ENCODE measurements around the gene MSMO1. TPM values are rescaled to one million over a fixed set of nuclear protein-coding genes. Genes with fewer than 3 reads are reported as not detected.
"Not testable (repeated sequence)": the region's sequence is repeated elsewhere in the genome, so short reads cannot be mapped to it uniquely, and the experiment has no call there.

Gene MSMO1
- total RNA-seq, 1 experiment from 2014 or later: 178 TPM

DNA sequence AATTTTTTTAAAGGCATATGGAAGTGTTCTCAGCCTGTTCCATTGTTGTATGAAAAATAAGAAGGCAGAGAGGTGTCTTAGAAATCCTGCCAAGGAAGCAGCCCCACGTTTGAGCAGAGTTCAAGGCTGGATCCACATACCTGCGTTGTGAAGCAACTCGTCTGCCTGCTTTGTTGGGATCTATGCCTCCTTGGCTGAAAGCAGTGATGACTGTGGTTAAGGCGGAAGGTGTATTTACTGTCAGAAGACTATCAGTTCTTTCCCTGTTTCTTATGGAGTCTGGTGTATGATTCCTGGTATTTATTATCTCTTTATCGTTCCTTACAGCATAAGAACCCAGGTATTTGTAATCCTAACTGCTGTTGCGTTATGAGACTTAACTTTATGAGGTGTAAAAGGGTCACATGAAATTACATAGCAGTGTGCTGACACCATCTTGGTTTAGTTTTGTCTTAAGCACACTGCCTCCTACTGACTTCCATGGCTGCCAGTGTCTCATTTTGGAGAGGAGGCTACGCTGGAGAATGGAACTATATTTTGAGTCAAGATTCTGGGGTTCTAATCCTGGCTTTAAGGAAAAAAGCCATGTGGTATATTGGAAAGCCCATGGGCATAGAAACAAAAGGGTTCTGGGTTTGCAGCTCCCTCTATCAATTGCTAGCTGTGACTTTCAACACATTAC, 3.1 kb upstream of the MSMO1 start:
- DNase-seq (ENCODE audit: low read depth): no peak

DNA sequence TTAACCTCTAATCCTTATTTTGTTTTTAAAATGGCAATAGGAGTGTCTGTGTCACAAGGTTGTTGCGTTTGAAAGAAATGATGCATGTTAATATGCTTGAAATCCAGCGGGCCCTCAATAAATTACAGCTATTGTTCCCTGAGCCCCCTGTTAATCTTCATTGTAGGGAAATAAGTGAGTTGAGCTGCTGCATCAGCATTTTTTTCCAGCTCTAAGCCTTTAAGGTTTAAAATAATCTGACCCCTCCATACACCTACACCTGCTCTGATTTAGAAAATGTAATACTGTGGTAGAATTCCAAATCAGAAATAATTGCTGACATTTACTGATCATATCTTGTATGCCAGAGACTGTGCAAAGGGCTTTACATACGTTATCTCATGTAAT, 2.6 kb upstream of the MSMO1 start:
- no peak for DNase-seq (ENCODE audit: low read depth)

DNA sequence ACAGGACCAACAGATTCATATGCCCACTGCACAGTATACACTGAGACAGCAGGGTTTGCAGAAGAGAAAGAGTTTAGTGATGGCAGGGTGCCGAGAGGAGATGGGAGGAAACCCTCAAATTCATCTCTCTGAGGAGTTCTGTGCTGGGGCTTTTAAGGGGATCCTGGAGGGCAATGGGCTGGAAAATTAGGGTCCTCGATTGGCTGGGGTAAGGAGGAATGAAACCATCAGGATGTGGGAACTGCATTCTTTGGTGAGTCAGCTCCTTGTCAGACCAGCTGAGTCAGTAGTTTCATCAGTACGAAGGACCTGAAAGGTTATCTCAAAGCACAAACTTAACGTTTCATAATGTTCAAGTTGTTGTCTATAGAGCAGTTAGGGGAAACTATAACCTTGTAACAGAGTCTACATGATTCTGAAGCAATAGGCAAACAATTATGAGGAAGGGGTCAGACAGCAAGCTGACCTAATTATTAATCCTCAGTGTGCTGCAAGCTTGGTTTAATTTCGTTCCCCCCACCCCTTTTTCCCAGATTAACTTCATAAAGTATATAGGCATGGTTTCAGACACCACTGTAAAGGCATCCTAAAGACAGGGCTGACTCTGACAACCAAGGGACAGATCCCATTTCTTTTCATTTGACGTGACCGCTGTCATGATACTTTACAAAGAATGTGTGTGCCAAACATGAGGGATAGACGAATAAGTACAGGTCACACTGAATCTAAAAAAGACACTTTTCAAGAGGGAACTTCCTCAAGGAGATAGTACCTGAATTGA, 1.5 kb upstream of the MSMO1 start:
- peak; percentile 98 for DNase-seq (ENCODE audit: low read depth)

DNA sequence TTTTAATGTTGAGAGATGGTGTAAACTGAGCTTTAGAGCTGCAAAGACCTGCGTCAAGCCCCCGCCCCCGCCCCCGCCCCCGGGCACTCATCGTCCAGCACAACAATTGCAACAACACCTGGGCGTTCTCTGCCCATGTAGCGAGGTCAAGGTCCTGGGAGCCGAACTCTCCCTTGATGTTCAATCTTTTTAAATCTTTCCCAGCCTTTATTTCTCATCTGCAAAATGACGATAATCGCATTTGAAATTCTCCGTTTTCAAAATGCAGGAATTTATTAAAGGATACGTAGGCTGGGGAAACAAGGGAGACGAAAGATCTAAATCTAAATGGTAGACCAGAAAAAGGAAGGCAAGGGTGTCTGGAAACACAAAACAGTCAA, 648 bp upstream of the MSMO1 start:
- DNase-seq (ENCODE audit: low read depth): peak; percentile 32

DNA sequence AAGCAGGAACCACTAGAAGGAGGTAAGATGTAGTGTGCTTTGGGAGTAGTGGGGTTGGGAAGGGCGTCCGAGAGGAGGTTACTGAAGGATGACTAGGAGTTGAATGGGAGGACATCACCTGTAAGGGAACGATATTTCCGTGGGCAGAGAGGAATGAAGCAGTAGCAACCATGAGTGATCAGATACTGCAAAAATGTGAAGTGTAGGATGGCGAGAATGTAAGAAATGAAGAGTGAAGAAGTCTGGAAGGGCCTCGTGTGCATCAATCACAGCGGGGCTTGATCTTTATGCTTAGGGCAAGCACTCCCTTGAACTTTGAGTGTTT, 594 bp downstream of the MSMO1 start:
- DNase-seq (ENCODE audit: low read depth): no peak

DNA sequence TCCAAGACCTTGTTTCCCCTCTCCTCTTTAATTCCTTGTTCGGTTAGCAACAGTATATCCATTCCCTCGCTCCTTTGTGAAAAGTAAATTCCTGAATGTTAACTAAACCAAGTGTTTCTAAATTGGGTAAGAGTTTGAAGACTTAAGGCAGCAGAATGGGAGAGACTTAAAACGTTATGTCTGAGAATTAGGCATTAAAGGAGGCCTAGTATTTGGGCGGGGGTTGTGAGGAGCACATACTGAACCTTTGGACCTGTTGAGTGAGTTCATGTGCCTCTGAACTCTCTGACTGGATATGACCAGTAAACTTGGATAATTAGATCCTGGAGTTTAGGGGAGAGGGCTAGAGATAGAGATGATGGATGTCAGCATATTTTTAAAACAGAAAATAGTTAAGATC, 1.2 kb downstream of the MSMO1 start:
- no peak for DNase-seq (ENCODE audit: low read depth)

DNA sequence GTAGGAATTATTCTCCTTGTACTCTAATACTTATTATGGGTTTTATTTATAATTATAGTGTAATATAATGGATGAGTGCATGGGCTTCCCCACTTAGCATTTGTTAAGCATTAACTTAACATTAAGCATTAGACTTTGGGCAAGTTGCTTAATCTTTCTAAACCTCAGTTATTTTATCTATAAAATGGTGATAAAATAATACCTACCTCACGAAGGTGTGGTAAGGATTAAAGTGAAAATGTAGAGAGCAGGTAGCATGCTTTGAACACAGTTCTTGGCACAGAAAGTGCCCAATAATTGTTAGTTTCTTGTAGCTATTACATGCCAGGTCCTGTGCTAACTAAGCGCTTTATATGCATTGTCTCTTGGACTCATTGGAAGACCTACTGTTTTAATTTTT, 2.6 kb downstream of the MSMO1 start:
- DNase-seq (ENCODE audit: low read depth): no peak

DNA sequence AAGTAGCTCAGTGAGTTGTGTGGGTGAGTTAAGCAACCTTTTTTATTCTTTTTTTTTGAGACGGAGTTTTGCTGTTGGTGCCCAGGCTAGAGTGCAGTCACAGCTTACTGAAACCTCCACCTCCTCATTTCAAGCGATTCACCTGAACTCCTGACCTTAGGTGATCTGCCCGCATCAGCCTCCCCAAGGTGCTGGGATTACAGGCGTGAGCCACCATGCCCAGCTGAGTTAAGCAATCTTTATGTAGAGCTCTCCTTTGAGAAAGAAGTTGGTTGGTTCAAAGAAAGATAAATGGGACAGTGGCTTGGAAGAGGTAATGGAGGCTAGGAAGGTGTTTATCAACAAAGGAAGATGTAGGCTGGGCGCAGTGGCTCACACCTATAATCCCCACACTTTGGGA, 3.2 kb downstream of the MSMO1 start:
- DNase-seq (ENCODE audit: low read depth): no peak

DNA sequence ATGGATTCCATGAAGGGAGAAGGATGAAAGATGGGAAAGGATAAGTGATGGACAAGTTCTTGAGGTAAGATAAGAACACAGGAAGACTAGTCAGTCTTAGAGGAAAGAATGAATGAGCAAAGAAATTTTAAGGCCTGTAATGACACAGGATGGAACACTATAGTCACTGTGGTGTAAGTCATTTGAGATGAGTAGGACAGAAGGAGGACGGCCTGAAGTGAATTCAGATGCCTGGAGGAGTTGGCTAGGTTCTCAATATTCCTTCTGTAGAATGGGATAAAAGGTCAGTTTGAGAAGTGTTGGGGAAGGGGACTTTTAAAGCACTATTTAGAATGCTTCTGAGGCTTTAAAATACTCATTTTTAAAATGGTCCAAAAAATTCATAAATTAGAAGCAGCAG, 3.9 kb downstream of the MSMO1 start:
- DNase-seq (ENCODE audit: low read depth): peak; percentile 39

DNA sequence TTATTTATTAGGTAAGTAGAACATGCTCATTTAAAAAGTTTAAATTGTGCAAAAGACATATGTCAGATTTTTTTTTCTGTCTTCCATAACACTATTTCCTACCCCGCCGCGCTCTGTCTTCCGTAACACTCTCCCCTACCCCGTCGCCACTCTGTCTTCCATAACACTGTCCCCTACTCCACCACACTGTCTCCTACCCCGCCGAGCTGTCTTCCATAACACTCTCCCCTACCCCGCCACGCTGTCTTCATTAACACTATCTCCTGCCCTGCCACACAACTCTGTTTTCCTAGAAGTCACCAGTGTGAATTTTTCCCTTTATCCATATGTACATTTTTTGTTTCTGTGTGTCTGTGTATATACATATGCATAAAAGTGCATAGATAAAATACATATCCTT, 4.4 kb downstream of the MSMO1 start:
- DNase-seq (ENCODE audit: low read depth): no peak

DNA sequence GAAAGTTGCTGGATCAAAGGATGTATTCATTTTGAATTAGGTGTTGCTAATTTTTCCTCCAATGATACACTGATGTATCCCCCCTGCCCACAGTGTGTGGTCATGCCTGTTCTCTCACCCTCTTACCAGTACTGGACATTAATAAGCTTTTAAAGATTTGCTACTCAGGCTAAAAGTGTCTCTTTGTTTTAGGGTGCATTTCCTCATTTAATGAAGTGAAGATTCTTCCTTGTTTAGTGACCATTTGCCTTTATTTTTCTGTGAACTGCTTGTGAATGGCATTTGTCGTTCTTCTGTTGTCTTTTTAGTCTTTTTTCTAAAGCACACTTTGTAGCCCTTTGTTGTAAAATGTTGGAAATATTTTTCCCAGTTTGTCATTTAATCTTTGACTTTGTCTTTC, 5.0 kb downstream of the MSMO1 start:
- no peak for DNase-seq (ENCODE audit: low read depth)

DNA sequence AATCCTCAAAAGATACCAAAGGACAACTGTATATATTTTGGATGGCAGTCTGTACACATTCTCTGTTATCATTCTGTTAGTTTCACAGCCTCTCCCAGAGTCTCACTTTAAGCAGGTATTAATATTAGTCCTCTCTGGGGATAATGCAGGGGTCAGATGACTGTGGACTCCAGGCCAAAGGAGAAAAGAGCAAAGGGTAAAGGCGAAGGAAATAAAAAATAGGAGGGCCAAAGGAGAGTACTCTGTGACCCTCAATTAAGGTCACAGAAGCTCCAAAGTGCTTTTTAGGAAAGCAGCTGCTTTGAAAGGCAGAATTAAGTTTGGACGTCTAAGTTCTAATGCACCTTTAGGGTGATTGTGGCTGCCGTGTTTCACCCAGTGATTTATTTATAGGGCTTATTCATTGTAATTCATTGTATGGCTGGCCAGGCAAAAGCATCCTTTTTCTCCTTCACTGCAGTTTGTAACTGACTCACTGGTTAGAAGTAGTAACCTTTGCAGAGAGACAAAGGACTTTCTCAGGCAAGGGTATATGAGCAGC, 7.8 kb downstream of the MSMO1 start:
- no peak for DNase-seq (ENCODE audit: low read depth)

DNA sequence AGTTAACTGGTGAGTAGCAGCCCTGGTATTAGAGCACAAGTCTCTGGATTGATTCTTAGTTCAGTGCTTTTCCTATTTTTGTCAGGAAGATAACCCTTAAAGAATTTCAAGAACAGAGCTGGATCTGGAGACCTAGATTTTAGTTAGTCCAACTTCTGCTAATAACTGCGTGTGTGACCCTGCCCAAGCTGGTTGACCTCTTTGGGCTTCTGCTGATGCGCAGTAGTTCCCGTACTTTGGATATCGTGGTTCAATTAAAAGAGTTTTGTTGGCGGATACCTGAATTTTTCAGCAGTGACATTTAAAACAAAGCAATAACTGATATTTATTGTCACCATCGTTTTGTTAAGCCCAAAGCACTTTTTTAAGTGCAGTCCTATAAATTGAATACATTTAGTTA, 9.3 kb downstream of the MSMO1 start:
- no peak for DNase-seq (ENCODE audit: low read depth)

DNA sequence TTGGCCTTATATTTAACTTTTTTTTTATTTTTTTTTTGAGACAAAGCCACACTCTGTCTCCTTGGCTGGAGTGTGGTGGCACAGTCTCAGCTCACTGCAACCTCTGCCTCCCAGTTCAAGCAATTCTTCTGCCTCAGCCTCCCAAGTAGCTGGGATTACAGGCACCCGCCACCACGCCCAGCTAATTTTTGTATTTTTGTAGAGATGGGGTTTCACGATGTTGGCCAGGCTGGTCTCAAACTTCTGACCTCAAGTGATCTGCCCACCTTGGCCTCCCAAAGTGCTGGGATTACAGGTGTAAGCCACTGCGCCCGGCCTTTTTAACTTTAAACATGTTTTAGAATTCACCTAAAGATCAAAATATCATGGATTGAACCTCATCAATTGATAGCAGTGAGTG, 14.9 kb downstream of the MSMO1 start:
- not testable (repeated sequence) for DNase-seq (ENCODE audit: low read depth)

DNA sequence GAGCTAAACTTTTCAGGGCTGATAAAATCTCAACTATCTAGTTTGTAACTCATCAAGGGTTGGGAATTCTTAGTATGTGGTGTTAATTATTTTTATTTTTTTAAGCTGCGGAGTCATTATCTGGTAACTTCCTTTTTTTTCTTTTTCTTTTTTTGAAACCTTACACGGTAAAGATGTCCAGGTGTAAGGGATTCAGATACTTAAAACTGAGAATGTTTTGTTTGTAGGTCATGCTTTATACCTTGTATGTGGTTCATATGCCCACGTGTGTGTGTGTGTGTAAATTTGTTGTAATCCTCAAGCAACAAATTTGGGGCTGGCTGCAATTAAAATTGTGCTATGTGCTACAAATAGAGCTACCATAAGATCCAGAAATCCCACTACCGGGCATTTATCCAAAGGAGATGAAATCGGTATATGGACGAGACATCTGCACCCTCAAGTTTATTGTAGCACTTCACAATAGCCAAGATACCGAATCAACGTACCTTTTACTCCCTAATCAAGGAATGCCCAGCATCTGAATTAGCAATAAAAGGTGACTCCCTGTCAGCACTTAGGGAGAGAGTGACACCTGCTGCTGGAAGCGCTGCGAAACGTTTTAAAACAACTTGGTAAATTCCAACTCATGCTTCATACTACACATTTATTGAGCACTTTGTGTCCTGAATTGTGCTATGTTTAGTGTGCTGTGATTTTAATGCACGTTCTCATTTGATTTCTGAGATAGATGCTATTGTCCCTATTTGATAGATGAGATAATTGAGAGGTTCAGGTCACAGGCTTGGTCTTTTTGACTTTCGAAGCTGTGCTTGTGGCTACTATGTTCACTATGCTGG, 16.1 kb downstream of the MSMO1 start:
- no peak for DNase-seq (ENCODE audit: low read depth)

DNA sequence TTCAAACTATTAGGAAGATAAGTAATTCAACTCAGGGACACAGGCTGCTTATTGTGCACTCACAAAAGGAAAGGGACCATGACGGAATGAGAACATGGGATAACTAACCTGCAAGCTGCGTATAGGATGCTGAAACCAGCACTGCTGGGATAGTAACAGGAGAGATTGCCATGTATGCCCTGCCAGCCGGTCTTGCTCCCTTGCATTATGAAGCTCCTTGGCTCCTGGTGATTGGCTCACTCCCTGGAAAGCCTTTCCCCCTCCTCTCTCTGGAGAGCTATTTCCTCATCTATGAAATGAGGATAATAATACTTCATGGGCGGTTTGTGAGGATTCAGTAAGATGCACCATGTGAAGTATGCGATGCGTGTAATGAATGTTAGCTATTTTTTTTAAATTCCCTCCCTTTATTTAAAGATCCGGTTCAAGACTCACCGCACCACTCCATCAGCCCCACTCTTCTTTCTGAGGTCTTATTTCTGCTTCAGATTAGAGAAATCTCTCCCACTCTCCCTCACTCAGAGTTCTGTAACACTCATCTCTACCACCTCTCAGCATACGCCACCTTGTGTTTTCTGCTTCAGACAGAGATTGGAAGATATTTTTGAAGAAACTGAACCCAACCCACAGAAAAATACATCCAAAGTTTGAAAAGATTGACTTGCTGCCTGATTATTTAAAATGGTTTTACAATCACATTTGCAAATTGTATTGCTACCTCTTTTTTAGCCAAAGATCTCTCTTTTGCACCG, 18.4 kb downstream of the MSMO1 start:
- no peak for DNase-seq (ENCODE audit: low read depth)

DNA sequence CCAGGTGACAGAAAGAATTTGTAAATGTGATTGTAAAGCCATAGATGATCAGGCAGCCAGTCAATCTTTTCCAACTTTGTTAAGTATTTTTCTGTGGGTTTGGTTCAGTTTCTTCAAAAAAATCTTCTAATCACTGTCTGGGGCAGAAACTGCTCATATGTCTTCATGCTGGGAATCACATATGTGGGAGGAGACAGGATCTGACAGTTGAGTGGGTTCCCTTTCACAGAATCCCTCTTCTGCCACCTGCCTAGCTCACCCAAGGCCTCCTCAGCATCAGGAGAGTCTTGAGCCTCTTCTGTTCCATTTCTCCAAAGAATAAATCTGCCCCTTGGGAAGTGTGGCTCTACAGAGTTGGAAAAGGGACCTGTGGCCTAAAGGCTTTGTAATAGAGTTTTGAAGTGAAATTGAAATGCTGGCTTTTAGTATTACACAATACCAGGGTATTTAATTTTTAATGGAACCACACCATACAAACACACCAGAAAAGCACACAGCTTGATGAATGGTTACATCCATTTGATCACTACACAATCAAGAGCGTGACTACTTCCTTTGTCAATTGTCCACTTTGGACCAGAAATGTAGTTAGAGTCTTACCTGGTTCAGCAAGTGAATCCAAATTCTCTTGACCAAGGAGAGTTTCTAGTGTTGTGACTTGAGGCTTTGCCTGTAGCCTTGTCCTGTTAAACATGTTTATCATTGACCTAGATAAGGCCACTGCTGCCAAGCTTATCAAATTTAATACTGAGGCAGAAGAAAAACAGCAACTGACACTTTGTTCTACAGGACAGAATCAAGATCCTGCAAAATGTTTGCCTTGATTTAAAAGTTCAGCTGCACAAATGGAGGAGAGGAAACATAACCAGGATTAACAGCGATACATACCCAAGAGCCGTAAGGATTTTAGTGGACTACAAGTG, 20.4 kb downstream of the MSMO1 start:
- DNase-seq (ENCODE audit: low read depth): no peak

DNA sequence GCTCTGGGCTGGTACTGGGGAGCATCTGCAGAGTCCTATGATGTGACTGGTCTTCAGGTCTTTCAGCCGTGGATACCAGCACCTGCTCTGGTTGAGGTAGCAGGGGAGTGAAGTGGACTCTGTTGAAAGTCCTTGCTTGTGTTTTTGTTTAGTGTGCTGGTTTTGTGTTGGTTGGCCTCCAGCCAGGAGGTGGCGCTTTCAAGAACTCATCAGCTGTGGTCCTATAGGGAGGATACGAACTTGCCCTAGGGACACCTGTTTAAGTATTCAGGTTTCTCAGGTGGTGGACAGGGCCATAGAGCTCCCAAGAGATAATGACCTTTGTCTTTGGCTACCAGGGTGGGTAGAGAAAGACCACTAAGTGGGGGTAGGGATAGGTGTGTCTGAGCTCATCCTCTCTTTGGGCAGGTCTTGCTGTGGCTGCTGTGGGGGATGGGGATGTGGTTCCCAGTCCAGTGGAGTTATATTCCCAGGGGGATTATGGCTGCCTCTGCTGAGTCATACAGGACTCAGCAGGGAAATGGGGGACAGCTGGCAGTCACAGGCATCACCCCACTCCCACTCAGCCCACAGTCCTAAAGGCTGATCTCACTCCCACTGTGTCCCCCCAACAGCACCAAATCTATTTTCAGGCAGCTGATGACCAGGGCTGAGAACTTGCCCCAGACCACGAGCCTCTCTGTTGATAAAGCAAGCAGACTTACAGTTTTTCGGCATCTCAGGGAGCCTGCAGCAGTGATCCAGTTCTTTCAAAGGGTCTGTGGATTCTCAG, 24.1 kb downstream of the MSMO1 start:
- peak; percentile 37 for DNase-seq (ENCODE audit: low read depth)

DNA sequence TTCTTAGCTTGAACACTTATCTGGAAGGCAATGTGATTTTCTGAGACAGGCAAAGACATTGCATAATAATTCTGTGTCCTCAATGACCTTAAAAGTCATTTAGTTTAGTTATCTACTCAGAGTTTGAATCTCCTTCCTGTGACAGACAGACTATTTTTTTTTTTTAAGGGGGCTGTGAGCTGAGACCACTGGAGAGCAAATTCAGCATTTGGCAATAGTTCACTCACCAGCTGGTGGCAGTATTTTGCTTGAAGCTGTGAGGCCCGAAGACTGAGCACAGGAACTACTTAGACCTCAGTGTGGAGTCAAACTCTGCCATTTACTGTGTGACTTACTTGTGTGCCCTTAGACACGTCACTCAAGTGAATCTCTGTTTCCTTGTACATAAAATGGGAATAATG, 28.4 kb downstream of the MSMO1 start:
- peak; percentile 53 for DNase-seq (ENCODE audit: low read depth)

DNA sequence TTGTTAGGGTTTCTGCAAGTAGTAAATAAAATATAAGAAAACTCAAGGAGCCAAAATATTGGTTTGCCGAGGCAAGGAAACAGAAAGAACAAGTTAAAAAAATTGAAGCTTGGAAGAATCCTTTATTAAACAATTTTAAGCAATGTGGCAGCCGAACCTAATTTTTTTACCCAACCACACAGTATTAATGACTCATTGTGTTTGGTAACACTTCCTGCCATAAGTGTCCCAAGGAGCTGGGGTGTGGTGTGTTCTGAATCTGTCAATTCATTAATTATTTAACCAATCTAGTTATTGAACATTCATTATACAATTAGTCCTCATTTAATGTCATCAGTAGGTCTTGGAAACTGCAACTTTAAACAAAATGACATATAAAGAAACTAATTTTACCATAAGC, 32.0 kb downstream of the MSMO1 start:
- peak; percentile 52 for DNase-seq (ENCODE audit: low read depth)
